IMR-90 (cell line): ENCODE measurements around the gene MCM6. TPM values are rescaled to one million over a fixed set of nuclear protein-coding genes. Genes with fewer than 3 reads are reported as not detected.

Experiments used
- ATAC-seq: fragments of 200-7000 bp; cut with Tn5 transposase; 2 replicates; pipeline ENCODE4 v1.9.1; 2020; ENCODE audit warnings: low read depth, mild to moderate bottlenecking, moderate library complexity
- BruUV-seq: library from RNA; stranded (reverse); fragments of 400-500 nt; replicated peaks from 2 replicates; lab custom pipeline; 2021; lab: Mats Ljungman, UMichigan
- CTCF ChIA-PET: fragments of 300-600 bp; formaldehyde crosslinking; extraction: SDS; loops from one replicate; lab custom pipeline; 2021; ENCODE audit warnings: antibody characterized with exemption; lab: Yijun Ruan, JAX
- POLR2A ChIA-PET: fragments of 300-600 bp; sonication (Branson Sonifier 250); formaldehyde crosslinking; loops from one replicate; lab custom pipeline; 2022; ENCODE audit warnings: antibody characterized with exemption; ENCODE audit not compliant: unreplicated experiment; lab: Charles Lee
- DNase-seq: peaks from one replicate; pipeline ENCODE4 v3.0.0; 2013
- H2AFZ ChIP-seq: replicated peaks from 2 replicates; pipeline ENCODE3; 2013; ENCODE audit warnings: low read length, mild to moderate bottlenecking; ENCODE audit not compliant: poor library complexity
- H2AK5ac ChIP-seq: 2 replicates; pipeline ENCODE4 v1.6.1; 2013; ENCODE audit warnings: low read depth, low read length, inconsistent platforms
- H2AK9ac ChIP-seq: replicated peaks from 2 replicates; pipeline ENCODE3; 2013; ENCODE audit warnings: mild to moderate bottlenecking, low read depth, low read length, moderate library complexity; ENCODE audit not compliant: poor library complexity
- H2BK120ac ChIP-seq: 2 replicates; pipeline ENCODE4 v1.6.1; 2013; ENCODE audit warnings: low read depth, low read length, inconsistent platforms
- H2BK15ac ChIP-seq: 3 replicates; pipeline ENCODE4 v1.6.1; 2013; ENCODE audit warnings: low read depth, low read length, inconsistent platforms
- H2BK20ac ChIP-seq: 2 replicates; pipeline ENCODE4 v1.6.1; 2013; ENCODE audit warnings: low read depth, mild to moderate bottlenecking, inconsistent platforms, low read length, moderate library complexity
- H2BK5ac ChIP-seq: 2 replicates; pipeline ENCODE4 v1.6.1; 2013; ENCODE audit warnings: mild to moderate bottlenecking, low read depth, low read length, inconsistent platforms; ENCODE audit not compliant: poor library complexity, severe bottlenecking
- H3K14ac ChIP-seq: replicated peaks from 2 replicates; pipeline ENCODE4 v1.6.1; 2013; ENCODE audit warnings: low read depth, low read length, inconsistent platforms
- H3K18ac ChIP-seq: 2 replicates; pipeline ENCODE4 v1.6.1; 2013; ENCODE audit warnings: low read depth, low read length, control low read depth
- H3K23ac ChIP-seq: 2 replicates; pipeline ENCODE4 v1.6.1; 2013; ENCODE audit warnings: low read depth, low read length, inconsistent platforms
- H3K27ac ChIP-seq: 2 replicates; pipeline ENCODE4 v1.5.1; 2013; ENCODE audit warnings: mild to moderate bottlenecking, control low read depth, low read length; ENCODE audit not compliant: insufficient read depth
- H3K27me3 ChIP-seq: 2 replicates; pipeline ENCODE4 v1.6.1; 2013; ENCODE audit warnings: low read length; ENCODE audit not compliant: control insufficient read depth, insufficient read depth
- H3K36me3 ChIP-seq: 2 replicates; pipeline ENCODE4 v1.6.1; 2013; ENCODE audit warnings: low read length, mixed read lengths; ENCODE audit not compliant: control insufficient read depth, insufficient read depth
- H3K4ac ChIP-seq: 2 replicates; pipeline ENCODE4 v1.6.1; 2013; ENCODE audit warnings: low read depth, low read length, inconsistent platforms
- H3K4me1 ChIP-seq: 2 replicates; pipeline ENCODE4 v1.6.1; 2013; ENCODE audit warnings: low read length, mixed read lengths; ENCODE audit not compliant: control insufficient read depth, insufficient read depth
- H3K4me2 ChIP-seq: 2 replicates; pipeline ENCODE4 v1.6.1; 2013; ENCODE audit warnings: low read depth, mild to moderate bottlenecking, control low read depth, low read length, moderate library complexity
- H3K4me3 ChIP-seq: 2 replicates; pipeline ENCODE4 v1.5.1; 2013; ENCODE audit warnings: low read depth, mild to moderate bottlenecking, control low read depth, low read length, moderate library complexity; ENCODE audit not compliant: insufficient read depth
- H3K56ac ChIP-seq: 2 replicates; pipeline ENCODE4 v1.6.1; 2013; ENCODE audit warnings: low read length, inconsistent platforms; ENCODE audit not compliant: insufficient read depth; ENCODE audit errors: extremely low read depth
- H3K79me1 ChIP-seq, 2 experiments: 2 replicates each; pipeline ENCODE4 v1.6.1; 2013; ENCODE audit warnings: low read length in 2 of 2, inconsistent platforms in 1 of 2, low read depth in 1 of 2
- H3K9ac ChIP-seq: 2 replicates; pipeline ENCODE4 v1.6.1; 2013; ENCODE audit warnings: low read depth, low read length, control low read depth
- H3K9me1 ChIP-seq: 2 replicates; pipeline ENCODE4 v1.6.1; 2013; ENCODE audit warnings: low read length, inconsistent platforms; ENCODE audit not compliant: insufficient read depth
- H3K9me3 ChIP-seq: 2 replicates; pipeline ENCODE4 v1.6.1; 2013; ENCODE audit warnings: low read length; ENCODE audit not compliant: control insufficient read depth, insufficient read depth
- H4K20me1 ChIP-seq: 2 replicates; pipeline ENCODE4 v1.6.1; 2013; ENCODE audit warnings: low read length, inconsistent platforms; ENCODE audit not compliant: insufficient read depth
- H4K5ac ChIP-seq: 2 replicates; pipeline ENCODE4 v1.6.1; 2013; ENCODE audit warnings: mild to moderate bottlenecking, low read depth, low read length, control low read depth
- H4K8ac ChIP-seq, 2 experiments: 2 replicates each; pipeline ENCODE4 v1.6.1; 2013; ENCODE audit warnings: low read depth in 2 of 2, low read length in 2 of 2, control low read depth in 1 of 2, inconsistent platforms in 1 of 2
- H4K91ac ChIP-seq: 2 replicates; pipeline ENCODE4 v1.6.1; 2013; ENCODE audit warnings: low read depth, low read length, inconsistent platforms; ENCODE audit not compliant: insufficient read depth
- BHLHE40 ChIP-seq: fragments of 150-350 bp; IDR thresholded peaks from 2 replicates; pipeline ENCODE4 v1.6.1; 2016; ENCODE audit warnings: mild to moderate bottlenecking, low read depth, low read length
- MAZ ChIP-seq: IDR thresholded peaks from 2 replicates; pipeline ENCODE4 v1.6.1; 2012; ENCODE audit warnings: low read depth, mild to moderate bottlenecking, low read length, improper control_type of control experiment, moderate library complexity, borderline replicate concordance
- MXI1 ChIP-seq: IDR thresholded peaks from 2 replicates; pipeline ENCODE4 v1.6.1; 2012; ENCODE audit warnings: low read depth, mild to moderate bottlenecking, low read length, moderate library complexity, borderline replicate concordance
- WGBS, 2 experiments: methylation state at CpG; one replicate each; pipeline versions ENCODE4 v1.1.5 to v1.1.7; 2013; ENCODE audit warnings: missing lambda C conversion rate in 2 of 2; ENCODE audit not compliant: insufficient read length in 1 of 2; ENCODE audit errors: extremely low coverage in 2 of 2; 5-methylcytosine and 5-hydroxymethylcytosine counted together
- dilution Hi-C: fragments of 300-500 bp; cut with HindIII; formaldehyde crosslinking; loops from one replicate; pipeline ENCODE4 v1.14.3; 2018; ENCODE audit warnings: low sequenced_read_pairs; ENCODE audit not compliant: unreplicated experiment
- in situ Hi-C: fragments of 300-500 bp; cut with MboI; formaldehyde crosslinking; loops from 3 replicates; pipeline ENCODE4 v1.14.3; 2019; ENCODE audit warnings: low sequenced_read_pairs, inconsistent platforms, mixed read lengths
- intact Hi-C: fragments of 100-400 bp; cut with micrococcal nuclease; formaldehyde crosslinking; loops from 2 replicates; pipeline ENCODE4 v1.10.0; 2022
- polyA plus RNA-seq, 3 experiments: library from polyadenylated mRNA; depleted of rRNA; stranded (reverse); fragments of >200 nt; gene quantifications; 2 replicates each; pipeline ENCODE4 v1.2.3, GENCODE V29; 2012; ENCODE audit warnings: low replicate concordance in 1 of 3
- total RNA-seq: library from RNA; depleted of rRNA; stranded (reverse); fragments of >200 nt; gene quantifications from 2 replicates; pipeline ENCODE4 v1.2.3, GENCODE V29; 2012

Gene MCM6
- total and polyA plus RNA-seq, 2 of the 4 experiments (the other 2 are of a cell fraction): 21.4 to 29.6 TPM

DNA sequence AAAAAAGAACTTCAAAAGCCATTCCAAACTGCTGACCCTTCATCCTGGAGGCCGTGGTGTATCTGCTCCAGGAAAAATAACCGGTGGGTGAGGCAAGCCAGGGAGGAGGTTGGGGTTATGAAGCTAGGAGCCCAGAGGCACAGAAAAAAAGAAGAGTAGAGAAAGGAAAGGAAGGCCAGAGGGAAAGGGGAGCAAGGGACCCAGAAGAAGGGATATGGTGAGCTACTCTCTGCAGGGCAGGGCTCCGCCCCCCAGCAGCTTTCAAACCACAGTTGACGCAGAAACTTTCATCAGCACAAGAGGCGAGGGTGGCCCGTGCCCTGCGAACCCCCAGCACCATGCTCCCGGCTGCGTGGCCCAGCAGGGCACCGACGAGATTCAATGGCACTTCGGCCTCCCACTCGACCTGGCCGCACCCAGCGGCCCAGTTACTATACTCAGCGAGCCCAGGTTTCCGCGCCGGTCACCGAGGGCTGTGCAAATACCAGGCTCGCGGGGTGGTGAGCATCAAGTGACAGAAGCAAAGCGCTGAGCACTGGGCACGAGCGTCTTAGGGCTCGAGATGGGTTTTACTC lies 665 bp downstream of the MCM6 start:
- no peak overlapping the region for H2BK120ac ChIP-seq
- TF ChIP-seq MAZ: no peak
- peak; percentile 40; the same call in 1 of the 2 replicates for TF ChIP-seq MXI1
- peak; percentile 80 for TF ChIP-seq BHLHE40
- peaks cover 6% of the 10 kb centered on the region; the same call in 1 of the 2 replicates for H3K36me3 ChIP-seq
- ATAC-seq (peak; percentile 67), DNase-seq (peak; percentile 60)
- POLR2A ChIA-PET: interaction anchor here (0.5 to 0.6 kb wide), 2 partner anchors 38 to 416 kb away, joined by 3 to 9 read pairs; no protein-coding TSS in a partner anchor
- H3K9me1 ChIP-seq: no peaks in the 10 kb centered on the region
- H3K27me3 ChIP-seq: no peaks in the 10 kb centered on the region
- peaks cover 4% of the 10 kb centered on the region; the same call in 1 of the 2 replicates for H3K4me1 ChIP-seq
- CTCF ChIA-PET: interaction anchor here (0.7 kb wide), 1 partner anchor 10 kb away, joined by 4 read pairs; no protein-coding TSS in a partner anchor
- no peak overlapping the region; the same call in 1 of the 2 replicates for H3K56ac ChIP-seq
- H2BK5ac ChIP-seq: no peak overlapping the region
- peak overlapping the region; percentile 41 for H3K27ac ChIP-seq
- peak overlapping the region; percentile 11; the same call in 1 of the 2 replicates for H3K4ac ChIP-seq
- BruUV-seq: no TSS peak
- no peaks in the 10 kb centered on the region for H4K20me1 ChIP-seq
- peak overlapping the region in 1 of 2 experiments; percentile 26; a peak in 1 of 4 replicates for H4K8ac ChIP-seq
- no peak overlapping the region for H2BK20ac ChIP-seq
- peaks cover 2 to 25% of the 10 kb centered on the region in 2 experiments for H3K79me1 ChIP-seq
- 0% methylated on average over 16 of the region's 26 CpGs; no CpG with 5 or more reads in 1 of the 2 experiments for WGBS, 2 experiments
- peak overlapping the region; percentile 48 for H3K9ac ChIP-seq
- H3K4me2 ChIP-seq: peak overlapping the region; percentile 87
- no peak overlapping the region for H3K18ac ChIP-seq
- intact Hi-C loops (no loop called here), in situ Hi-C loops (no loop called here), dilution Hi-C loops (no loop called here)
- no peak overlapping the region for H2BK15ac ChIP-seq
- H3K23ac ChIP-seq: no peak overlapping the region
- H3K9me3 ChIP-seq: no peaks in the 10 kb centered on the region
- no peak overlapping the region for H4K5ac ChIP-seq
- no peak overlapping the region for H4K91ac ChIP-seq
- no peak overlapping the region for H2AK5ac ChIP-seq
- H3K4me3 ChIP-seq: peak overlapping the region; percentile 67
- H2AK9ac ChIP-seq: peak overlapping the region; percentile 84
- 0 out of 2 replicates have a peak overlapping the region, but pooled peaks have one; percentile 29 for H3K14ac ChIP-seq
- H2AFZ ChIP-seq: peak overlapping the region; percentile 95
